ENCODE measurements around the gene NLRC3.

The NLRC3 gene

GRCh38 chr16:3584412-3584811 is 7.2 kb upstream of the NLRC3 start:
- in situ Hi-C loops (cut with HindIII; ENCODE audit: low pct_ligation_motif_present, low pct_unique_long_range_greater_than_20kb, low sequenced_read_pairs), result no loop called here
- no peak for DNase-seq

GRCh38 chr16:3583303-3584038 is 6.3 kb upstream of the NLRC3 start:
- DNase-seq, result no peak
- in situ Hi-C loops (cut with HindIII; ENCODE audit: low pct_ligation_motif_present, low pct_unique_long_range_greater_than_20kb, low sequenced_read_pairs), result no loop called here

GRCh38 chr16:3582276-3583165 is 5.3 kb upstream of the NLRC3 start:
- no peak for DNase-seq
- in situ Hi-C loops (cut with HindIII; ENCODE audit: low pct_ligation_motif_present, low pct_unique_long_range_greater_than_20kb, low sequenced_read_pairs), result no loop called here

- in situ Hi-C loops (cut with HindIII; ENCODE audit: low pct_ligation_motif_present, low pct_unique_long_range_greater_than_20kb, low sequenced_read_pairs), result no loop called here
- no peak for DNase-seq
Measured at GRCh38 chr16:3581392-3581791, 4.2 kb upstream of the NLRC3 start.

GRCh38 chr16:3580686-3581085 is 3.5 kb upstream of the NLRC3 start:
- in situ Hi-C loops (cut with HindIII; ENCODE audit: low pct_ligation_motif_present, low pct_unique_long_range_greater_than_20kb, low sequenced_read_pairs), result no loop called here
- no peak for DNase-seq

- in situ Hi-C loops (cut with HindIII; ENCODE audit: low pct_ligation_motif_present, low pct_unique_long_range_greater_than_20kb, low sequenced_read_pairs), result no loop called here
- no peak for DNase-seq
Measured at GRCh38 chr16:3580251-3580651, 3.0 kb upstream of the NLRC3 start.

GRCh38 chr16:3579776-3580175 is 2.6 kb upstream of the NLRC3 start:
- in situ Hi-C loops (cut with HindIII; ENCODE audit: low pct_ligation_motif_present, low pct_unique_long_range_greater_than_20kb, low sequenced_read_pairs), result no loop called here
- DNase-seq, result no peak

GRCh38 chr16:3578610-3579551 is 1.7 kb upstream of the NLRC3 start:
- in situ Hi-C loops (cut with HindIII; ENCODE audit: low pct_ligation_motif_present, low pct_unique_long_range_greater_than_20kb, low sequenced_read_pairs), result no loop called here
- no peak for DNase-seq

GRCh38 chr16:3578121-3578520 is 918 bp upstream of the NLRC3 start:
- no peak for DNase-seq
- in situ Hi-C loops (cut with HindIII; ENCODE audit: low pct_ligation_motif_present, low pct_unique_long_range_greater_than_20kb, low sequenced_read_pairs), result no loop called here

GRCh38 chr16:3576211-3576610 is 992 bp downstream of the NLRC3 start:
- in situ Hi-C loops (cut with HindIII; ENCODE audit: low pct_ligation_motif_present, low pct_unique_long_range_greater_than_20kb, low sequenced_read_pairs), result no loop called here
- DNase-seq, result no peak

GRCh38 chr16:3575491-3575890 is 1.7 kb downstream of the NLRC3 start:
- in situ Hi-C loops (cut with HindIII; ENCODE audit: low pct_ligation_motif_present, low pct_unique_long_range_greater_than_20kb, low sequenced_read_pairs), result no loop called here

GRCh38 chr16:3574195-3574594 is 3.0 kb downstream of the NLRC3 start:
- no peak for DNase-seq
- in situ Hi-C loops (cut with HindIII; ENCODE audit: low pct_ligation_motif_present, low pct_unique_long_range_greater_than_20kb, low sequenced_read_pairs), result no loop called here

More at GRCh38 chr16:3575491-3575890, 1.7 kb downstream of the NLRC3 start:
- DNase-seq, result no peak

GRCh38 chr16:3573146-3573815 is 3.9 kb downstream of the NLRC3 start:
- DNase-seq, result no peak
- in situ Hi-C loops (cut with HindIII; ENCODE audit: low pct_ligation_motif_present, low pct_unique_long_range_greater_than_20kb, low sequenced_read_pairs), result no loop called here

- in situ Hi-C loops (cut with HindIII; ENCODE audit: low pct_ligation_motif_present, low pct_unique_long_range_greater_than_20kb, low sequenced_read_pairs), result no loop called here
- no peak for DNase-seq
Measured at GRCh38 chr16:3570420-3571062, 6.7 kb downstream of the NLRC3 start.

GRCh38 chr16:3569851-3570250 is 7.4 kb downstream of the NLRC3 start:
- no peak for DNase-seq
- in situ Hi-C loops (cut with HindIII; ENCODE audit: low pct_ligation_motif_present, low pct_unique_long_range_greater_than_20kb, low sequenced_read_pairs), result no loop called here

GRCh38 chr16:3566990-3567389 is 10.2 kb downstream of the NLRC3 start:
- no peak for DNase-seq
- in situ Hi-C loops (cut with HindIII; ENCODE audit: low pct_ligation_motif_present, low pct_unique_long_range_greater_than_20kb, low sequenced_read_pairs), result no loop called here

- in situ Hi-C loops (cut with HindIII; ENCODE audit: low pct_ligation_motif_present, low pct_unique_long_range_greater_than_20kb, low sequenced_read_pairs), result no loop called here
- DNase-seq, result no peak
Measured at GRCh38 chr16:3564889-3565141, 12.4 kb downstream of the NLRC3 start.

All from ACHN (cell line).